ENCODE measurements around the gene OSR1.
"Not testable (repeated sequence)": the region's sequence is repeated elsewhere in the genome, so short reads cannot be mapped to it uniquely, and the experiment has no call there.

OSR1 gene

DNA sequence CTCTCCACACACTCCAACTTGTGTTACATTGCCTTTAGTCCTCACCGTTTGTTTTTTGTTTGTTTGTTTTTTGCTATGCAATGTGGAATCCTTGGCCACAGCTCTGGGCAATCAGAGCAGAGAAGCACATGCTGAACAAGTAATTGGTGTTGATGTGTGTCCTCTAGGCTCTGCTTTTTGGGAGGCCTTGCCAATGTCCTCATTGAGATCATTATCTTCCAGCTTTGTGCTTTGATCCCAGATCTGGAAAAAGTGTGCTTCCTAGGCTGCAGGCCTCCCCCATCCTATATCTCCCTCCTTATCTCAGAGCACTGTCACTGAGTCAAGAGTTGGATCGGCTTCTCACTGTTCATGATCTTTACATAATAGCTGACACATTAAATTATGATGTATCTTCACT is 25.9 kb downstream of the OSR1 start:
- DNase-seq (ENCODE audit: low read depth in 2 of 2), result no peak

- DNase-seq (ENCODE audit: low read depth in 2 of 2), result no peak
These were observed 27.0 kb downstream of the OSR1 start for GRCh38 chr2:19331450-19331849.

- DNase-seq (ENCODE audit: low read depth in 2 of 2), result no peak
These were observed 28.0 kb downstream of the OSR1 start for GRCh38 chr2:19330436-19330835.

- no peak for DNase-seq (ENCODE audit: low read depth in 2 of 2)
These were observed 29.0 kb downstream of the OSR1 start for GRCh38 chr2:19329445-19329844.

DNA sequence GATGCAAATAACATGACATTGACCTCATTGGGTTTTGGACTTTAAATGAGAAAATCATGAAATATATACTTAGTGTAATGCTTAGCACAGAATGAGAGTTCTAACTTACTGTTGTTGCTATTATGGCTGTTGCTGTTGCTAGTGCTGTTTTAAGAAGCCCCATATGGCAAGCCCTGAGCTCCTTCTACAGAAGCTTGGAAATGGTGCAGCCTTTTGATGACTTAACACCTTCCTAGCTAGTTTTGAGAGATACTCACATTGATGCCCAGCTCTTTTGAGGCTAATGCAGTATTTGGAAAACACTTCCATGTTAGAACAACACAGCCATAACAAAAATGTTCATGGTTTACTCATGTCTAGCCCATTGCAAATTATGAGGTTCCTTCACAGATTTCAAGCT is 30.9 kb downstream of the OSR1 start:
- no peak for DNase-seq (ENCODE audit: low read depth in 2 of 2)

DNA sequence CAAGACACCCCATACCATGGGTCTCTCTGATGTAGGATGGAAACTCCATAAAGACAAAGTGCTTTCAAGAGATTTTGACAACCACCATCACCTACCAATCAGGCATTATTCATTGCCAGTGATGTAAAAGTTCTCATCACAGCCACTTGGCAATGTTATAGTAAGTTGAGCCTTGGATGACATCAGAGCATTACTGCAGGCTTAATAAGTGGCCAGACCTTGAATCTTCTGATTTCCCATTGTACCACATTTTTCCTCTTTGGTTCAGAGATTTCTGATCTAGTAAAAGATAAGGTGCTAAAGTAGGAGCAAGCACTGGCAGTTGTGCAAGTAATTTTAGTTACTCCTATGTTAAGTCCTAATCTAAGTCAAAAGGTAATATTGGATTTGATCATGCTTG is 36.5 kb downstream of the OSR1 start:
- DNase-seq (ENCODE audit: low read depth in 2 of 2), result no peak

GRCh38 chr2:19320813-19321212 is 37.6 kb downstream of the OSR1 start:
- DNase-seq (ENCODE audit: low read depth in 2 of 2), result no peak

GRCh38 chr2:19319698-19320097 is 38.7 kb downstream of the OSR1 start:
- DNase-seq (ENCODE audit: low read depth in 2 of 2), result no peak

DNA sequence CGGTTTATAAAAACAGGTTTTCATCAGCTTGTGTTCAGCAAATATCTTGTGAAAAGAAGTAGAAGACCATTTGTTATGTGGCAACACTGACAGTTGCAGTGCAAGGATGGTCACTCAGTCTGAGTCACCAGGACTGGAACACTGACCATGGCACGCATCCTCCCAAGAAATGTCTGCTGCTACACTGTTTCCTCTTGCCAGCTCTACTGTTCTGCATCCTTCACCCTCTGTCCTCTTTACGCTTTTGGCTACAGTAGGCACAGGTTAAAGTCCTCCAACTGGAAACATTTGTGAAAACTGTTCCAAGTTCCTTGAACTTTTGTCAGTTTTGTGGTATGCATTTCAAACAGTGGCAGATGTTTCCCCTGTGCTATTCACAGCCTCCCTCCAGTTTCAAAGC is 39.4 kb downstream of the OSR1 start:
- no peak for DNase-seq (ENCODE audit: low read depth in 2 of 2)

DNA sequence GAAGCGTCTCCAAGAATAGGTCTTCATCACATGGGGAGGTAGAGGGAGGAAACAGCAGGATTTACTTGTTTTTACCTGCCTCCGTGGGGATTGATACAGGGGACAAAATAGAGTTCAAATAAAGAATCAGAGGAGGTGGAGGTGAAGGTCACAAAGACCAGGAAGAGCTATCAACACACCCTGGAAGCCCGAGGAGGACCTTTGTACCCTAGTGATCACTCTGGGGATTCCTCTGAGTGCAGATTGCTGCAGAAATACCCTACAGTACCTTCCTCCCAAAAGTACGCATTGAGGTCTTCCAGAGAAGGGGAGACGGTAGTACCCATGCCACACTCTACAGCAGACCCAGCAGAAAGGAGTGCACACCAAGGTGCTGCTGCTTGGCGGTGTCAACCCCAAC is 44.9 kb downstream of the OSR1 start:
- no peak for DNase-seq (ENCODE audit: low read depth in 2 of 2)

DNA sequence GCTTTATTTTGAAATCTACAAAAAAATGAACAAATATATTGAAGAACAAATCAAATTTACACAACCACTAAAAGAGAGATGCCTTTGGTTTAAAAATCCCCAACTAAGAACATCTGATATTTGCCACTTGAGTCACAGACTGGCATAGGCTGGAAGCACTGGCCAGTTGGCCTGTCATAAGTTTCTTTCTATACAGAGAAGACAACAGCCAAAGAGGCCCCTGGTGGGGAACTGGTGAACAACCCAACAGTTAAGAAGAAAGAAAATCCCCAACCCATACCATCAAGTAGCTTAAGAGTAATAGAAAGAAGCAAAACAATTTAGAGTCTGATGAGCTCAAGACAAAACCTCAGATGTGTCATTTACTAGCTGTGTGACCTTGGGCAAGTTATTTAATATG is 45.5 kb downstream of the OSR1 start:
- DNase-seq (ENCODE audit: low read depth in 2 of 2), result no peak

DNA sequence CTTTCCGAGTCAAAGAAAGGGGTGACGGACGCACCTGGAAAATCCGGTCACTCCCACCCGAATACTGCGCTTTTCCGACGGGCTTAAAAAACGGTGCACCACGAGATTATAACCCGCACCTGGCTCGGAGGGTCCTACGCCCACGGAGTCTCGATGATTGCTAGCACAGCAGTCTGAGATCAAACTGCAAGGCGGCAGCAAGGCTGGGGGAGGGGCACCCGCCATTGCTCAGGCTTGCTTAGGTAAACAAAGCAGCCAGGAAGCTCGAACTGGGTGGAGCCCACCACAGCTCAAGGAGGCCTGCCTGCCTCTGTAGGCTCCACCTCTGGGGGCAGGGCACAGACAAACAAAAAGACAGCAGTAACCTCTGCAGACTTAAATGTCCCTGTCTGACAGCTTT is 52.4 kb downstream of the OSR1 start:
- DNase-seq (ENCODE audit: low read depth in 2 of 2), result not testable (repeated sequence)

GRCh38 chr2:19305400-19306055 is 52.9 kb downstream of the OSR1 start:
- DNase-seq (ENCODE audit: low read depth in 2 of 2), result not testable (repeated sequence)

DNA sequence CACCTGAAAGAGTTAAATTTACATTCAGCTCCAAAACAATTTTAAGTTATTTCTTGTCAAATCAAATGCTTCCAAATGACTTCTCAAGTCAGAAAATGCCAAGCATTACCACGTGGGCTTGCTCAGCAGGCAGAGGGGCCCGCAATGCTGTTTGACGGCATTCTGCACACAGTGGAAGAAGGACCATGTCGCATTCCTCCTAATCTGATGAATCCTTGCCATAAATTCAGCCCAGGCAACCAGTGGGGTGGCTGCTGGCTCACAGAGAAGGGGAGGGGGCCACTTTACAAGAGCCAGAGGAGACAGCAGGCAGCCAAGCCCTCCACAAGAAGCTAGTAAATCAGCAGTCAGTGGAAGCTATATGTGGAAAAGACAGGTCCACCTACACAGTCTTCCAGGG is 56.7 kb downstream of the OSR1 start:
- DNase-seq (ENCODE audit: low read depth in 2 of 2), result no peak
